ENCODE results near the gene KRT83.

The KRT83 gene

GRCh38 chr12:52361553-52361952 is 40.4 kb upstream of the KRT83 start:
- TF ChIP-seq CTCF (IDR thresholded peaks at IDR 0.05), result no peak
- Histone ChIP-seq H3K27me3 (peaks cover 6% of the 10 kb centered on the region), H3K36me3 (no peaks in the 10 kb centered on the region), H3K4me1 (ENCODE audit: control insufficient read depth in 1 of 2, insufficient read depth in 1 of 2, low read depth in 1 of 2, low read length in 1 of 2) (no peaks in the 10 kb centered on the region), H3K27ac (no peak overlapping the region), H3K4me3 (ENCODE audit: low read depth in 1 of 2, low read length in 1 of 2) (no peak overlapping the region), H3K9me3 (no peaks in the 10 kb centered on the region)

GRCh38 chr12:52360663-52361271 is 39.6 kb upstream of the KRT83 start:
- Histone ChIP-seq H3K27me3 (peaks cover 6% of the 10 kb centered on the region), H3K9me3 (no peaks in the 10 kb centered on the region), H3K36me3 (no peaks in the 10 kb centered on the region), H3K27ac (no peak overlapping the region), H3K4me1 (ENCODE audit: control insufficient read depth in 1 of 2, insufficient read depth in 1 of 2, low read depth in 1 of 2, low read length in 1 of 2) (no peaks in the 10 kb centered on the region), H3K4me3 (ENCODE audit: low read depth in 1 of 2, low read length in 1 of 2) (no peak overlapping the region)
- no peak for TF ChIP-seq CTCF (IDR thresholded peaks at IDR 0.05)

- Histone ChIP-seq H3K4me3 (ENCODE audit: low read depth in 1 of 2, low read length in 1 of 2) (no peak overlapping the region), H3K36me3 (no peaks in the 10 kb centered on the region), H3K27ac (no peak overlapping the region), H3K9me3 (no peaks in the 10 kb centered on the region), H3K27me3 (peaks cover 6% of the 10 kb centered on the region), H3K4me1 (ENCODE audit: control insufficient read depth in 1 of 2, insufficient read depth in 1 of 2, low read depth in 1 of 2, low read length in 1 of 2) (no peaks in the 10 kb centered on the region)
- no peak for TF ChIP-seq CTCF (IDR thresholded peaks at IDR 0.05)
Observed at GRCh38 chr12:52360106-52360662, 39.0 kb upstream of the KRT83 start.

- no peak for TF ChIP-seq CTCF (IDR thresholded peaks at IDR 0.05)
- Histone ChIP-seq H3K36me3 (no peaks in the 10 kb centered on the region), H3K9me3 (no peaks in the 10 kb centered on the region), H3K4me1 (ENCODE audit: control insufficient read depth in 1 of 2, insufficient read depth in 1 of 2, low read depth in 1 of 2, low read length in 1 of 2) (no peaks in the 10 kb centered on the region), H3K4me3 (ENCODE audit: low read depth in 1 of 2, low read length in 1 of 2) (no peak overlapping the region), H3K27me3 (peaks cover 6% of the 10 kb centered on the region), H3K27ac (no peak overlapping the region)
Observed at GRCh38 chr12:52359621-52360061, 38.4 kb upstream of the KRT83 start.

- TF ChIP-seq CTCF (IDR thresholded peaks at IDR 0.05), result no peak
- Histone ChIP-seq H3K4me1 (ENCODE audit: control insufficient read depth in 1 of 2, insufficient read depth in 1 of 2, low read depth in 1 of 2, low read length in 1 of 2) (no peaks in the 10 kb centered on the region), H3K4me3 (ENCODE audit: low read depth in 1 of 2, low read length in 1 of 2) (no peak overlapping the region), H3K27ac (no peak overlapping the region), H3K27me3 (peaks cover 7% of the 10 kb centered on the region), H3K9me3 (no peaks in the 10 kb centered on the region), H3K36me3 (no peaks in the 10 kb centered on the region)
Observed at GRCh38 chr12:52358575-52359350, 37.6 kb upstream of the KRT83 start.

All from neutrophil (primary cell).